Endothelial cell of umbilical vein (primary cell): ENCODE measurements around the gene CPZ. TPM values are rescaled to one million over a fixed set of nuclear protein-coding genes. Genes with fewer than 3 reads are reported as not detected.

Experiments
- BruUV-seq: library from RNA; stranded (reverse); fragments of 400-500 nt; replicated peaks from 2 replicates; lab custom pipeline; 2021; lab: Mats Ljungman, UMichigan
- CTCF ChIA-PET: fragments of 300-600, 350-600 bp; sonication (Branson Sonifier 250); formaldehyde crosslinking; loops from one replicate; lab custom pipeline; 2021; ENCODE audit warnings: antibody characterized with exemption, inconsistent platforms; lab: Charles Lee
- POLR2A ChIA-PET: fragments of 300-600, 350-600 bp; sonication (Branson Sonifier 250); formaldehyde crosslinking; loops from one replicate; lab custom pipeline; 2021; ENCODE audit warnings: antibody characterized with exemption, inconsistent platforms; lab: Charles Lee
- DNase-seq: peaks from one replicate; pipeline ENCODE4 v3.0.0-alpha.2; 2011; ENCODE audit warnings: low read depth, low spot score
- FAIRE-seq: peaks from 2 replicates; lab custom pipeline; 2011; peaks lifted over from hg19 to GRCh38; lab: Jason Lieb, UNC
- H2AFZ ChIP-seq: 2 replicates; pipeline ENCODE4 v1.6.0; 2012; ENCODE audit warnings: low read depth, low read length, control low read depth, inconsistent platforms
- H3K27ac ChIP-seq: 2 replicates; pipeline ENCODE4 v1.5.1; 2011; ENCODE audit warnings: low read depth, mild to moderate bottlenecking, control low read depth, low read length, moderate library complexity; ENCODE audit not compliant: insufficient read depth
- H3K27me3 ChIP-seq, 2 experiments: 2 replicates each; pipeline versions ENCODE4 v1.6.0 to v1.6.1; 2011; ENCODE audit warnings: low read length in 2 of 2, mixed read lengths in 1 of 2; ENCODE audit not compliant: control insufficient read depth in 2 of 2, insufficient read depth in 2 of 2
- H3K36me3 ChIP-seq, 2 experiments: 2 replicates in 1 of 2; 3 replicates in 1 of 2; pipeline ENCODE4 v1.5.1; 2011; ENCODE audit warnings: low read length in 2 of 2, mild to moderate bottlenecking in 1 of 2, moderate library complexity in 1 of 2; ENCODE audit not compliant: control insufficient read depth in 2 of 2, insufficient read depth in 2 of 2; ENCODE audit errors: extremely low read depth in 1 of 2
- H3K4me1 ChIP-seq: 3 replicates; pipeline ENCODE4 v1.5.1; 2011; ENCODE audit warnings: mild to moderate bottlenecking, low read length; ENCODE audit not compliant: control insufficient read depth, insufficient read depth; ENCODE audit errors: extremely low read depth
- H3K4me2 ChIP-seq: 2 replicates; pipeline ENCODE4 v1.6.1; 2011; ENCODE audit warnings: low read length, control low read depth, mixed read lengths; ENCODE audit not compliant: insufficient read depth
- H3K4me3 ChIP-seq, 3 experiments: fragments of 200-600 bp in 1 of 3; sonication (generic), shearing (Covaris generic) in 1 of 3; replicated peaks in 1 of 3; 2 replicates each; pipeline ENCODE4 v1.5.1; 2011 to 2016; ENCODE audit warnings: control low read depth in 3 of 3, low read length in 3 of 3, mild to moderate bottlenecking in 2 of 3, inconsistent platforms in 1 of 3, low read depth in 1 of 3, moderate library complexity in 1 of 3; ENCODE audit not compliant: insufficient read depth in 1 of 3
- H3K79me2 ChIP-seq: 2 replicates; pipeline ENCODE4 v1.6.0; 2012; ENCODE audit warnings: low read length, inconsistent platforms; ENCODE audit not compliant: control insufficient read depth, insufficient read depth
- H3K9ac ChIP-seq: replicated peaks from 2 replicates; pipeline ENCODE3; 2011; ENCODE audit warnings: low read length, control low read depth; ENCODE audit not compliant: insufficient read depth; ENCODE audit errors: extremely low read depth
- H3K9me1 ChIP-seq: replicated peaks from 3 replicates; pipeline ENCODE4 v1.6.0; 2011; ENCODE audit warnings: mild to moderate bottlenecking, low read length; ENCODE audit not compliant: control insufficient read depth, insufficient read depth; ENCODE audit errors: extremely low read depth
- H3K9me3 ChIP-seq: replicated peaks from 2 replicates; pipeline ENCODE4 v1.5.1; 2012; ENCODE audit warnings: low read length, inconsistent platforms; ENCODE audit not compliant: control insufficient read depth, insufficient read depth
- H4K20me1 ChIP-seq: replicated peaks from 2 replicates; pipeline ENCODE3; 2011; ENCODE audit warnings: mild to moderate bottlenecking, low read length; ENCODE audit not compliant: control insufficient read depth, insufficient read depth; ENCODE audit errors: extremely low read depth
- CTCF ChIP-seq, 2 donors: IDR thresholded peaks; 1 replicate in 1 of 2; 2 replicates in 1 of 2; pipeline ENCODE4 v1.5.1; 2011; ENCODE audit warnings: low read length in 2 of 2, mild to moderate bottlenecking in 2 of 2, moderate library complexity in 2 of 2, control low read depth in 1 of 2, inconsistent platforms in 1 of 2, low read depth in 1 of 2; ENCODE audit not compliant: insufficient read depth in 1 of 2; ENCODE audit errors: extremely low read depth in 1 of 2
- GATA2 ChIP-seq: IDR thresholded peaks from 2 replicates; pipeline ENCODE4 v1.7.0; 2011; ENCODE audit warnings: low read depth, mild to moderate bottlenecking, moderate library complexity, mixed read lengths, low read length; ENCODE audit not compliant: insufficient read length, insufficient read depth
- POLR2AphosphoS5 ChIP-seq: IDR thresholded peaks from 2 replicates; pipeline ENCODE4 v1.6.1; 2012; ENCODE audit warnings: low read depth, mild to moderate bottlenecking, control low read depth, low read length, moderate library complexity; ENCODE audit not compliant: insufficient read depth
- dilution Hi-C: fragments of 300-500 bp; cut with MboI; formaldehyde crosslinking; loops from one replicate; pipeline ENCODE4 v1.15.0; 2019; ENCODE audit warnings: low sequenced_read_pairs; ENCODE audit not compliant: extremely low pct_ligation_motif_present
- intact Hi-C: fragments of 100-400 bp; cut with micrococcal nuclease; formaldehyde crosslinking; loops from one replicate; pipeline ENCODE4 v1.10.0; 2022
- polyA plus RNA-seq, 4 experiments: library from polyadenylated mRNA; depleted of rRNA in 3 of 4; stranded (reverse) in 3 of 4; unstranded in 1 of 4; fragments of >200 nt; gene quantifications; 2 replicates each; pipeline versions ENCODE4 v1.2.1 to v1.2.3, GENCODE V29; 2011 to 2012; ENCODE audit warnings: missing spikeins in 1 of 4
- total RNA-seq: library from RNA; stranded (reverse); gene quantifications from 2 replicates; pipeline ENCODE4 v1.2.3, GENCODE V29; 2021
- TF ChIP-seq, protein P1 (sequence below): IDR thresholded peaks from 2 replicates; pipeline ENCODE4 v1.6.1; 2011; ENCODE audit not compliant: insufficient read depth, insufficient read length

Gene CPZ
- total and polyA plus RNA-seq, 2 donors (not counting 3 experiments of a cell fraction or from before 2014, with no cell fraction given), result not detected

GRCh38 chr4:8585721-8586212 lies 6.8 kb upstream of the CPZ start:
- Histone ChIP-seq H2AFZ (no peak overlapping the region), H3K36me3 (no peaks in the 10 kb centered on the region), H3K4me1 (no peaks in the 10 kb centered on the region), H3K79me2 (no peaks in the 10 kb centered on the region), H4K20me1 (no peaks in the 10 kb centered on the region), H3K9me1 (no peaks in the 10 kb centered on the region), H3K4me2 (no peak overlapping the region), H3K9ac (no peak overlapping the region), H3K27me3 (peaks cover 0 to 3% of the 10 kb centered on the region in 2 experiments), H3K27ac (no peak overlapping the region), H3K9me3 (no peaks in the 10 kb centered on the region), H3K4me3 (no peak overlapping the region)
- DNase-seq, result no peak
- dilution Hi-C loops (no loop called here), intact Hi-C loops (no loop called here)
- ChIA-PET CTCF (no interaction called here), POLR2A (no interaction called here)
- no peak for TF ChIP-seq GATA2
- no peak for FAIRE-seq
- BruUV-seq, result no TSS peak

GRCh38 chr4:8586246-8586645 lies 6.3 kb upstream of the CPZ start:
- H3K27ac ChIP-seq, result no peak overlapping the region
- intact Hi-C loops, result no loop called here
- no peaks in the 10 kb centered on the region for H3K4me1 ChIP-seq
- H3K4me3 ChIP-seq, result no peak overlapping the region
- TF ChIP-seq CTCF (IDR thresholded peaks at IDR 0.05; ENCODE audit: extremely low read depth in 1 of 2, insufficient read depth in 1 of 2, low read depth in 1 of 2, low read length in 2 of 2), result no peak
- TF ChIP-seq POLR2AphosphoS5, result no peak
- TF ChIP-seq, protein P1, sequence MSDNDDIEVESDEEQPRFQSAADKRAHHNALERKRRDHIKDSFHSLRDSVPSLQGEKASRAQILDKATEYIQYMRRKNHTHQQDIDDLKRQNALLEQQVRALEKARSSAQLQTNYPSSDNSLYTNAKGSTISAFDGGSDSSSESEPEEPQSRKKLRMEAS, result no peak
- BruUV-seq, result no TSS peak
- no peaks in the 10 kb centered on the region for H4K20me1 ChIP-seq
- POLR2A ChIA-PET, result no interaction called here
- CTCF ChIA-PET, result interaction anchor here (2.0 kb wide), 1 partner anchor 118 kb away, joined by 5 read pairs; no protein-coding TSS in a partner anchor
- H3K9me3 ChIP-seq, result no peaks in the 10 kb centered on the region
- H3K27me3 ChIP-seq, result peaks cover 0 to 3% of the 10 kb centered on the region in 2 experiments
- no peak overlapping the region for H3K4me2 ChIP-seq
- dilution Hi-C loops, result no loop called here
- H3K9me1 ChIP-seq, result no peaks in the 10 kb centered on the region
- DNase-seq (no peak), FAIRE-seq (no peak)
- H3K79me2 ChIP-seq, result no peaks in the 10 kb centered on the region
- no peaks in the 10 kb centered on the region for H3K36me3 ChIP-seq
- H3K9ac ChIP-seq, result no peak overlapping the region
- H2AFZ ChIP-seq, result no peak overlapping the region
